WTC11 (cell line): Measurements from ENCODE around the gene TPP1.

Experiments
- ATF2 ChIP-seq: sonication (generic); formaldehyde crosslinking; IDR thresholded peaks from 2 replicates; pipeline ENCODE4 v1.8.1; 2022; ENCODE audit warnings: low read depth, missing genetic modification reagents, borderline replicate concordance
- ATF3 ChIP-seq: sonication (generic); formaldehyde crosslinking; conservative IDR thresholded peaks from 2 replicates; pipeline ENCODE4 v1.8.1; 2022; ENCODE audit warnings: mild to moderate bottlenecking, missing genetic modification reagents
- CREB1 ChIP-seq: sonication (generic); formaldehyde crosslinking; IDR thresholded peaks from 2 replicates; pipeline ENCODE4 v1.8.0; 2023; ENCODE audit warnings: mild to moderate bottlenecking, missing genetic modification reagents
- CTCF ChIP-seq: fragments of 200-600 bp; IDR thresholded peaks from 2 replicates; pipeline ENCODE4 v1.8.0; 2022; ENCODE audit warnings: antibody characterized with exemption
- ESRRA ChIP-seq: sonication (generic); formaldehyde crosslinking; IDR thresholded peaks from 2 replicates; pipeline ENCODE4 v1.8.1; 2022; ENCODE audit warnings: mild to moderate bottlenecking, missing genetic modification reagents, borderline replicate concordance
- ETV6 ChIP-seq: sonication (generic); formaldehyde crosslinking; IDR thresholded peaks from 2 replicates; pipeline ENCODE4 v1.8.1; 2022; ENCODE audit warnings: mild to moderate bottlenecking, missing genetic modification reagents
- GRHL2 ChIP-seq: fragments of 250-450 bp; sonication (Bioruptor Pico); IDR thresholded peaks from 2 replicates; pipeline ENCODE4 v1.8.0; 2022; ENCODE audit warnings: mild to moderate bottlenecking, moderate library complexity; ENCODE audit not compliant: insufficient replicate concordance, severe bottlenecking
- MAX ChIP-seq: sonication (generic); formaldehyde crosslinking; IDR thresholded peaks from 2 replicates; pipeline ENCODE4 v1.8.0; 2022; ENCODE audit warnings: mild to moderate bottlenecking, missing genetic modification reagents
- NFYB ChIP-seq: sonication (generic); formaldehyde crosslinking; conservative IDR thresholded peaks from 2 replicates; pipeline ENCODE4 v1.8.0; 2022; ENCODE audit warnings: low read depth, missing genetic modification reagents
- PREB ChIP-seq: sonication (generic); formaldehyde crosslinking; IDR thresholded peaks from 2 replicates; pipeline ENCODE4 v1.8.1; 2022; ENCODE audit warnings: mild to moderate bottlenecking, missing genetic modification reagents, moderate library complexity, borderline replicate concordance
- RELA ChIP-seq: sonication (generic); formaldehyde crosslinking; IDR thresholded peaks from 2 replicates; pipeline ENCODE4 v1.8.1; 2022; ENCODE audit warnings: missing genetic modification reagents, mild to moderate bottlenecking, borderline replicate concordance
- TCF7 ChIP-seq: sonication (generic); formaldehyde crosslinking; IDR thresholded peaks from 2 replicates; pipeline ENCODE4 v1.8.0; 2022; ENCODE audit warnings: mild to moderate bottlenecking, low read depth, missing genetic modification reagents, moderate library complexity
- TEAD4 ChIP-seq: sonication (generic); formaldehyde crosslinking; IDR thresholded peaks from 2 replicates; pipeline ENCODE4 v1.8.0; 2022; ENCODE audit warnings: mild to moderate bottlenecking, missing genetic modification reagents
- TF ChIP-seq, protein P1 (sequence below): sonication (generic); formaldehyde crosslinking; IDR thresholded peaks from 2 replicates; pipeline ENCODE4 v1.8.0; 2022; ENCODE audit warnings: mild to moderate bottlenecking, missing genetic modification reagents

GRCh38 chr11:6623391-6624363, 4.5 kb upstream of the TPP1 start:
- TF ChIP-seq, protein P1, sequence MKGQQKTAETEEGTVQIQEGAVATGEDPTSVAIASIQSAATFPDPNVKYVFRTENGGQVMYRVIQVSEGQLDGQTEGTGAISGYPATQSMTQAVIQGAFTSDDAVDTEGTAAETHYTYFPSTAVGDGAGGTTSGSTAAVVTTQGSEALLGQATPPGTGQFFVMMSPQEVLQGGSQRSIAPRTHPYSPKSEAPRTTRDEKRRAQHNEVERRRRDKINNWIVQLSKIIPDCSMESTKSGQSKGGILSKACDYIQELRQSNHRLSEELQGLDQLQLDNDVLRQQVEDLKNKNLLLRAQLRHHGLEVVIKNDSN (CRISPR knock-in tag): no peak
- TF ChIP-seq GRHL2 (no peak), TEAD4 (no peak), CTCF (no peak), ATF2 (CRISPR knock-in tag) (no peak), PREB (CRISPR knock-in tag) (no peak), RELA (CRISPR knock-in tag) (no peak), MAX (no peak), NFYB (CRISPR knock-in tag) (no peak), ESRRA (no peak), ETV6 (CRISPR knock-in tag) (no peak), TCF7 (CRISPR knock-in tag) (no peak), CREB1 (CRISPR knock-in tag) (no peak), ATF3 (CRISPR knock-in tag) (no peak)
